GM12892 (cell line): ENCODE results near the gene OR4C12.
"Not testable (repeated sequence)": the region's sequence is repeated elsewhere in the genome, so short reads cannot be mapped to it uniquely, and the experiment has no call there.

ENCODE experiments used
- POLR2A ChIP-seq: IDR thresholded peaks from 2 replicates; pipeline ENCODE4 v1.6.1; 2011; ENCODE audit warnings: low read depth, low read length, control low read depth
- POLR2AphosphoS5 ChIP-seq: IDR thresholded peaks from 2 replicates; pipeline ENCODE4 v1.6.1; 2011; ENCODE audit warnings: low read depth, low read length, control low read depth
- TAF1 ChIP-seq: IDR thresholded peaks from 2 replicates; pipeline ENCODE4 v1.6.1; 2011; ENCODE audit warnings: low read depth, mild to moderate bottlenecking, control low read depth, low read length, borderline replicate concordance

GRCh38 chr11:49973439-49973838, 8.9 kb downstream of the OR4C12 start:
- TF ChIP-seq POLR2A, POLR2AphosphoS5, TAF1: not testable (repeated sequence)
